Cardiac muscle cell (in vitro differentiated cells and primary cell): ENCODE measurements around the gene AUNIP. TPM values are rescaled to one million over a fixed set of nuclear protein-coding genes. Genes with fewer than 3 reads are reported as not detected.

Experiments used
- DNase-seq, 2 donors: peaks; one replicate each; pipeline versions ENCODE4 v3.0.0 to v3.0.0-alpha.2; 2010 to 2017; ENCODE audit warnings: low read depth in 1 of 2, low spot score in 1 of 2
- H3K27ac ChIP-seq: fragments of 200-600 bp; sonication (generic); 2 replicates; pipeline ENCODE4 v1.5.1; 2016
- H3K27me3 ChIP-seq: fragments of 200-600 bp; sonication (generic); 2 replicates; pipeline ENCODE4 v1.6.0; 2016; ENCODE audit warnings: control low read depth
- H3K36me3 ChIP-seq: fragments of 200-600 bp; sonication (generic); 2 replicates; pipeline ENCODE4 v1.5.1; 2016; ENCODE audit warnings: control low read depth
- H3K4me1 ChIP-seq: fragments of 200-600 bp; sonication (generic); 2 replicates; pipeline ENCODE4 v1.8.1; 2017; ENCODE audit warnings: low read depth, mild to moderate bottlenecking, mixed run types
- H3K4me3 ChIP-seq: fragments of 200-600 bp; sonication (generic); 2 replicates; pipeline ENCODE4 v1.5.1; 2016; ENCODE audit warnings: mild to moderate bottlenecking
- H3K9me3 ChIP-seq: fragments of 200-600 bp; sonication (generic); 2 replicates; pipeline ENCODE4 v1.5.1; 2017; ENCODE audit warnings: low read depth, mild to moderate bottlenecking, control low read depth
- CTCF ChIP-seq: IDR thresholded peaks from 2 replicates; pipeline ENCODE4 v1.5.1; 2012; ENCODE audit warnings: low read depth, mild to moderate bottlenecking, low read length
- polyA plus RNA-seq: library from polyadenylated mRNA; unstranded; fragments of >200 nt; fragmentation: Nextera tagmentation; extraction: Ambion mirVana; gene quantifications from 2 replicates; pipeline ENCODE4 v1.2.1, GENCODE V29; 2016
- total RNA-seq: library from RNA; depleted of rRNA; stranded (reverse); fragments of >200 nt; gene quantifications from 2 replicates; pipeline ENCODE4 v1.2.3, GENCODE V29; 2016

AUNIP gene
- total and polyA plus RNA-seq, 2 experiments from 2014 or later, result 4.4 to 4.9 TPM

- H3K4me1 ChIP-seq, result peaks cover 26% of the 10 kb centered on the region
- no peak for DNase-seq
- H3K27ac ChIP-seq, result no peak overlapping the region
- H3K4me3 ChIP-seq, result no peak overlapping the region
- H3K36me3 ChIP-seq, result no peaks in the 10 kb centered on the region
- no peaks in the 10 kb centered on the region for H3K9me3 ChIP-seq
- no peak for TF ChIP-seq CTCF
- H3K27me3 ChIP-seq, result no peaks in the 10 kb centered on the region
Measured at GRCh38 chr1:25794325-25794724, 64.9 kb downstream of the AUNIP start.

- Histone ChIP-seq H3K4me3 (no peak overlapping the region), H3K4me1 (peaks cover 22% of the 10 kb centered on the region), H3K27ac (no peak overlapping the region), H3K36me3 (no peaks in the 10 kb centered on the region), H3K27me3 (no peaks in the 10 kb centered on the region), H3K9me3 (no peaks in the 10 kb centered on the region)
- no peak for TF ChIP-seq CTCF
- DNase-seq, result no peak
Measured at GRCh38 chr1:25793585-25794170, 65.6 kb downstream of the AUNIP start.

DNA sequence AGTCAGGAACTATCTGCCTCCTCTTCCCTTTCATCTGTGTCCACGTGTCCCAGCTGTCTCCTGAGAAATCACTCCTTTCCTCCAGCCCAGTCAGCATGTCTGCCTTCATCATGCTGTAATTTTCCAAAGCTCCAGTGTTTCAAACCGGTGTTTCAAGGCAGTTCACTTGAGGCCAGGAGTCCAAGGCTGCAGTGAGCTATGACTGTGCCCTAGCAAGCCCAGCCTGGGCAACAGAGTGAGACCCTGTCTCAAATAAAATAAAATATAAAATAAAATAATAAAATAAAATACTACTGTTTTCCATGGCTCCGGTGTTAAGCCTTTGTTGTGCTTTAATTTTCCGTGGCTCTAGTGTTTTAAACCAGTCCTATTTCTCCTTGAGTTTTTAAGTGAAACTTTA, 67.1 kb downstream of the AUNIP start:
- no peaks in the 10 kb centered on the region for H3K9me3 ChIP-seq
- TF ChIP-seq CTCF, result no peak
- no peak overlapping the region for H3K4me3 ChIP-seq
- H3K27ac ChIP-seq, result no peak overlapping the region
- no peaks in the 10 kb centered on the region for H3K36me3 ChIP-seq
- no peaks in the 10 kb centered on the region for H3K27me3 ChIP-seq
- peaks cover 16% of the 10 kb centered on the region for H3K4me1 ChIP-seq
- DNase-seq, result no peak

DNA sequence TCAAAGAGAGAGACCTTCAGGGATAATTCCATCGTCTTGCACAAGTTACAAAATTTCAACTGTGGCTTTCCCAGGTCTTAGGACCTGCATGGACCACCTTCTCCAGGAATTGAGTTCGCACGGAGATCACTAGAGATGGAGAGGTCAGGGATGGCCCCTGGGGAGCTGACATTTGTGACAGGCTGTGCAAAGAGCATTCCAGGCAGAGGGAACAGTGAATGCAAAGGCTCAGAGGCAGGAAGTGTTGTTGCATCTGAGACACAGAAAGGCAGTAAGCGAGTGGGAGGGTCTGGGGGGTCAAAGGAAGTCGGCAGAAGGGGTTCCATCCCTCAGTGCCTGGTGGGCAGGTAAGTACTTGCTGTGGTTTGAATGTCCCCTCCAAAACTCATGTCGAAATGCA, 68.8 kb downstream of the AUNIP start:
- no peak for TF ChIP-seq CTCF
- peaks cover 24% of the 10 kb centered on the region for H3K4me1 ChIP-seq
- no peak overlapping the region for H3K27ac ChIP-seq
- no peak for DNase-seq
- H3K9me3 ChIP-seq, result no peaks in the 10 kb centered on the region
- no peaks in the 10 kb centered on the region for H3K27me3 ChIP-seq
- H3K4me3 ChIP-seq, result no peak overlapping the region
- H3K36me3 ChIP-seq, result no peaks in the 10 kb centered on the region

DNA sequence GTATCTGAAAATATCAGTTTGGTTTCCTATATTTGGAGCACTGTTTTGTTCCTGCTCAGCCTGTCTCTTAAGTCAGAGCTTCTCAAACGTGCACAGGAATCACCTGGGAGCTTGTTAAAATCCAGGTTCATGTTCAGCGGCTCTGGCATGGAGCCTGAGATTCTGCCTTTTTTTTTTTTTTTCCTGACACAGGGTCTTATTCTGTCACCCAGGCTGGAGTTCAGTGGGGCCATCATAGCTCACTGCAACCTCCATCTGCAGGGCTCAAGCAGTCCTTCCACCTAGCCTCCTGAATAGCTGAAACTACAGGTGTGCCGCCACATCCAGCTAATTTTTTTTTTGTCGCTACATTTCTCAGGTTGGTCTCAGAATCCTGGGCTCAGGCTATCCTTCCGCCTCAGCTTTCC, 71.5 kb downstream of the AUNIP start:
- Histone ChIP-seq H3K4me3 (no peak overlapping the region), H3K36me3 (no peaks in the 10 kb centered on the region), H3K27me3 (no peaks in the 10 kb centered on the region), H3K4me1 (peaks cover 45% of the 10 kb centered on the region), H3K9me3 (no peaks in the 10 kb centered on the region), H3K27ac (no peak overlapping the region)
- no peak for DNase-seq
- no peak for TF ChIP-seq CTCF
